K562 (cell line): ENCODE results near the gene NRTN. TPM values are rescaled to one million over a fixed set of nuclear protein-coding genes. Genes with fewer than 3 reads are reported as not detected.

ENCODE experiments used
- ATAC-seq: fragments of 200-7000 bp; cut with Tn5 transposase; 3 replicates; pipeline ENCODE4 v1.9.1; 2020; ENCODE audit warnings: moderate library complexity
- BruUV-seq: library from RNA; stranded (reverse); fragments of 400-500 nt; replicated peaks from 2 replicates; lab custom pipeline; 2021; lab: Mats Ljungman, UMichigan
- CTCF ChIA-PET: fragments of 300-600 bp; formaldehyde crosslinking; extraction: SDS; loops from one replicate; lab custom pipeline; 2021; ENCODE audit warnings: low intra/inter-chr PET ratio; lab: Yijun Ruan, JAX
- POLR2A ChIA-PET: fragments of 300-600, 350-650 bp; sonication (Branson Sonifier 250); formaldehyde crosslinking; extraction: SDS; loops from one replicate; lab custom pipeline; 2021; ENCODE audit warnings: antibody characterized with exemption, inconsistent platforms; lab: Yijun Ruan, JAX
- DNase-seq, 4 experiments: peaks; one replicate each; pipeline versions ENCODE4 v3.0.0 to v3.0.0-alpha.2; 2011 to 2018; ENCODE audit warnings: low spot score in 3 of 4, mixed read lengths in 3 of 4; ENCODE audit errors: extremely low read depth in 1 of 4
- FAIRE-seq: peaks from 2 replicates; lab custom pipeline; 2011; peaks lifted over from hg19 to GRCh38; lab: Jason Lieb, UNC
- H2AFZ ChIP-seq: 2 replicates; pipeline ENCODE4 v1.6.0; 2011; ENCODE audit warnings: low read depth, low read length, control low read depth, inconsistent platforms
- H3K27ac ChIP-seq: fragments of 200-600 bp; 3 replicates; pipeline ENCODE4 v1.8.0; 2011; ENCODE audit warnings: low read depth, mild to moderate bottlenecking, control low read depth, inconsistent platforms, low read length, moderate library complexity, mixed read lengths; ENCODE audit errors: extremely low read depth
- H3K27me3 ChIP-seq, 2 experiments: fragments of 300-600 bp in 1 of 2; 2 replicates in 1 of 2; 3 replicates in 1 of 2; pipeline versions ENCODE4 v1.6.0 to v1.8.0; 2011; ENCODE audit warnings: inconsistent platforms in 2 of 2, low read length in 2 of 2, mild to moderate bottlenecking in 1 of 2, mixed read lengths in 1 of 2, moderate library complexity in 1 of 2; ENCODE audit not compliant: control insufficient read depth in 2 of 2, insufficient read depth in 2 of 2
- H3K36me3 ChIP-seq: fragments of 300-600 bp; 3 replicates; pipeline ENCODE4 v1.8.0; 2011; ENCODE audit warnings: mild to moderate bottlenecking, low read length, inconsistent platforms; ENCODE audit not compliant: control insufficient read depth, insufficient read depth
- H3K4me1 ChIP-seq, 2 experiments: fragments of 200-600 bp in 1 of 2; replicated peaks in 1 of 2; 2 replicates in 1 of 2; 3 replicates in 1 of 2; pipeline versions ENCODE4 v1.5.1 to v1.8.0; 2011; ENCODE audit warnings: inconsistent platforms in 2 of 2, low read length in 2 of 2, mild to moderate bottlenecking in 1 of 2, mixed read lengths in 1 of 2, moderate library complexity in 1 of 2; ENCODE audit not compliant: control insufficient read depth in 2 of 2, insufficient read depth in 2 of 2
- H3K4me2 ChIP-seq: 2 replicates; pipeline ENCODE4 v1.6.1; 2011; ENCODE audit warnings: low read length, control low read depth, inconsistent platforms, mixed read lengths; ENCODE audit not compliant: insufficient read depth
- H3K4me3 ChIP-seq: fragments of 200-600 bp; sonication (generic), shearing (Covaris generic); 2 replicates; pipeline ENCODE4 v1.5.1; 2016; ENCODE audit warnings: control low read depth, inconsistent platforms
- H3K79me2 ChIP-seq: fragments of 200-600 bp; 3 replicates; pipeline ENCODE4 v1.8.0; 2011; ENCODE audit warnings: low read length, inconsistent platforms; ENCODE audit not compliant: control insufficient read depth, insufficient read depth
- H3K9ac ChIP-seq, 2 experiments: 2 replicates each; pipeline versions ENCODE4 v1.6.0 to v1.6.1; 2011; ENCODE audit warnings: low read depth in 2 of 2, low read length in 2 of 2, control low read depth in 1 of 2, inconsistent platforms in 1 of 2, mild to moderate bottlenecking in 1 of 2, mixed read lengths in 1 of 2; ENCODE audit not compliant: insufficient read depth in 1 of 2
- H3K9me1 ChIP-seq: one replicate; pipeline ENCODE4 v1.6.0; 2011; ENCODE audit warnings: inconsistent platforms, mild to moderate bottlenecking, low read length, moderate library complexity; ENCODE audit not compliant: control insufficient read depth, insufficient read depth
- H3K9me3 ChIP-seq: replicated peaks from 2 replicates; pipeline ENCODE4 v1.5.1; 2011; ENCODE audit warnings: low read depth, low read length, inconsistent platforms; ENCODE audit not compliant: control insufficient read depth, insufficient read depth
- H4K20me1 ChIP-seq: replicated peaks from 2 replicates; pipeline ENCODE4 v1.6.1; 2011; ENCODE audit warnings: low read length, inconsistent platforms, mixed read lengths; ENCODE audit not compliant: control insufficient read depth, insufficient read depth
- CXXC5 ChIP-seq: fragments of 250-450 bp; sonication (Bioruptor Pico); IDR thresholded peaks from 2 replicates; pipeline ENCODE4 v1.8.0; 2022; ENCODE audit warnings: inconsistent platforms, mild to moderate bottlenecking, moderate library complexity
- EGR1 ChIP-seq: fragments of 450-650 bp; conservative IDR thresholded peaks from 2 replicates; pipeline ENCODE4 v1.6.1; 2017; ENCODE audit warnings: mild to moderate bottlenecking
- FIP1L1 ChIP-seq: fragments of 200-400 bp; formaldehyde crosslinking; IDR thresholded peaks from 2 replicates; pipeline ENCODE4 v1.6.1; 2018; ENCODE audit warnings: mild to moderate bottlenecking, low read depth, low read length; ENCODE audit not compliant: poor library complexity, severe bottlenecking
- FOXJ2 ChIP-seq: fragments of 200-800 bp; sonication (Bioruptor generic); IDR thresholded peaks from 2 replicates; pipeline ENCODE4 v1.6.1; 2016; ENCODE audit warnings: missing genetic modification characterization, missing compliant biosample characterization
- GMEB1 ChIP-seq: fragments of 250-450 bp; sonication (Bioruptor Pico); IDR thresholded peaks from 2 replicates; pipeline ENCODE4 v1.4.0; 2020; ENCODE audit warnings: mild to moderate bottlenecking
- GTF2F1 ChIP-seq: IDR thresholded peaks from 2 replicates; pipeline ENCODE4 v1.6.1; 2011; ENCODE audit warnings: low read depth, low read length, improper control_type of control experiment
- HDAC2 ChIP-seq: fragments of 450-650 bp; IDR thresholded peaks from 2 replicates; pipeline ENCODE4 v1.6.1; 2016; ENCODE audit warnings: mild to moderate bottlenecking
- KLF6 ChIP-seq: fragments of 250-450 bp; sonication (Bioruptor Pico); IDR thresholded peaks from 2 replicates; pipeline ENCODE4 v1.4.0; 2020; ENCODE audit warnings: mild to moderate bottlenecking, moderate library complexity, borderline replicate concordance
- MAFG ChIP-seq: fragments of 450-650 bp; conservative IDR thresholded peaks from 2 replicates; pipeline ENCODE4 v1.6.1; 2016; ENCODE audit warnings: missing genetic modification characterization, missing compliant biosample characterization
- MYNN ChIP-seq, 2 experiments: sonication (generic); formaldehyde crosslinking in 1 of 2; IDR thresholded peaks; 2 replicates each; pipeline versions ENCODE4 v1.5.0 to v1.6.1; 2016 to 2020; ENCODE audit warnings: antibody characterized with exemption in 1 of 2, missing genetic modification reagents in 1 of 2
- NFE2L1 ChIP-seq: fragments of 450-650 bp; IDR thresholded peaks from 2 replicates; pipeline ENCODE4 v1.6.1; 2016; ENCODE audit warnings: missing genetic modification characterization, low read depth, mild to moderate bottlenecking, missing compliant biosample characterization, moderate library complexity, borderline replicate concordance
- POLR2G ChIP-seq: fragments of 200-400 bp; formaldehyde crosslinking; IDR thresholded peaks from 2 replicates; pipeline ENCODE4 v1.6.1; 2017; ENCODE audit warnings: low read depth, mild to moderate bottlenecking, antibody characterized with exemption, low read length, moderate library complexity
- RBFOX2 ChIP-seq: fragments of 200-400 bp; formaldehyde crosslinking; IDR thresholded peaks from 2 replicates; pipeline ENCODE4 v1.6.1; 2017; ENCODE audit warnings: low read depth, mild to moderate bottlenecking, low read length, moderate library complexity
- RBM15 ChIP-seq: fragments of 200-400 bp; formaldehyde crosslinking; IDR thresholded peaks from 2 replicates; pipeline ENCODE4 v1.6.1; 2018; ENCODE audit warnings: mild to moderate bottlenecking, low read length, moderate library complexity; ENCODE audit not compliant: insufficient read depth
- SAFB2 ChIP-seq: fragments of 200-400 bp; formaldehyde crosslinking; IDR thresholded peaks from 2 replicates; pipeline ENCODE4 v1.6.1; 2018; ENCODE audit warnings: borderline replicate concordance, low read length, low read depth, moderate library complexity; ENCODE audit not compliant: severe bottlenecking
- SMARCC2 ChIP-seq: fragments of 450-650 bp; IDR thresholded peaks from 2 replicates; pipeline ENCODE4 v1.6.1; 2017; ENCODE audit warnings: antibody characterized with exemption, moderate library complexity, mild to moderate bottlenecking, low read depth
- ZC3H4 ChIP-seq: sonication (generic); formaldehyde crosslinking; IDR thresholded peaks from 2 replicates; pipeline ENCODE4 v1.9.0; 2021; ENCODE audit warnings: missing genetic modification reagents, borderline replicate concordance
- ZFP30 ChIP-seq: fragments of 250-450 bp; sonication (Bioruptor Pico); IDR thresholded peaks from 2 replicates; pipeline ENCODE4 v1.8.0; 2022; ENCODE audit warnings: moderate library complexity, mild to moderate bottlenecking, inconsistent platforms, borderline replicate concordance
- ZFPM2 ChIP-seq: fragments of 250-450 bp; sonication (Bioruptor Pico); IDR thresholded peaks from 2 replicates; pipeline ENCODE4 v1.5.1; 2022; ENCODE audit warnings: mild to moderate bottlenecking
- ZNF133 ChIP-seq: fragments of 250-450 bp; sonication (Bioruptor Pico); IDR thresholded peaks from 2 replicates; pipeline ENCODE4 v1.4.0; 2020; ENCODE audit warnings: mild to moderate bottlenecking
- ZNF140 ChIP-seq: fragments of 250-450 bp; sonication (Bioruptor Pico); IDR thresholded peaks from 2 replicates; pipeline ENCODE4 v1.8.0; 2021; ENCODE audit warnings: moderate library complexity, mild to moderate bottlenecking, inconsistent platforms
- ZNF583 ChIP-seq: fragments of 250-450 bp; sonication (Bioruptor Pico); IDR thresholded peaks from 2 replicates; pipeline ENCODE4 v1.4.0; 2020
- ZNF668 ChIP-seq: fragments of 250-450 bp; sonication (Bioruptor Pico); IDR thresholded peaks from 2 replicates; pipeline ENCODE4 v1.8.0; 2022; ENCODE audit warnings: mild to moderate bottlenecking, inconsistent platforms
- ZNF79 ChIP-seq: fragments of 250-450 bp; sonication (Bioruptor Pico); IDR thresholded peaks from 2 replicates; pipeline ENCODE4 v1.4.0; 2020; ENCODE audit warnings: low read depth, mild to moderate bottlenecking, moderate library complexity
- WGBS: fragments of 100-300 bp; shearing (Covaris generic); methylation state at CpG from one replicate; pipeline ENCODE4 v1.1.6; 2016; ENCODE audit warnings: low coverage, mixed read lengths; ENCODE audit not compliant: insufficient coverage; ENCODE audit errors: missing lambda C conversion rate; 5-methylcytosine and 5-hydroxymethylcytosine counted together
- in situ Hi-C: fragments of 300-500 bp; cut with MboI; formaldehyde crosslinking; loops from 4 replicates; pipeline ENCODE4 v1.15.0; 2018; ENCODE audit warnings: inconsistent platforms, mixed read lengths
- intact Hi-C: fragments of 100-400 bp; cut with micrococcal nuclease; formaldehyde crosslinking; loops from 2 replicates; pipeline ENCODE4 v1.14.2; 2022
- polyA plus RNA-seq, 8 experiments: library from polyadenylated mRNA; depleted of rRNA in 4 of 8; stranded (reverse) in 5 of 8; unstranded in 3 of 8; fragments of >200 nt; fragmentation: Nextera tagmentation in 2 of 8; fragmentation: Illumina TruSeq in 1 of 8; extraction: Ambion mirVana in 2 of 8; extraction: Trizol in 1 of 8; gene quantifications; 2 replicates each; pipeline versions ENCODE4 v1.2.1 to v1.2.3, GENCODE V29; 2011 to 2014; ENCODE audit warnings: inconsistent platforms in 1 of 8, missing spikeins in 1 of 8
- total RNA-seq, 7 experiments: library from RNA; depleted of rRNA in 6 of 7; stranded (reverse); fragments of >200 nt in 6 of 7; fragmentation: Illumina TruSeq in 2 of 7; extraction: Trizol in 2 of 7; gene quantifications; 2 replicates each; pipeline versions ENCODE4 v1.2.1 to v1.2.3, GENCODE V29; 2011 to 2021; ENCODE audit warnings: low replicate concordance in 1 of 7

The NRTN gene
- total and polyA plus RNA-seq, 9 of the 15 experiments (the other 6 are each of a cell fraction or from before 2014, with no cell fraction given): 0.62 to 8.1 (median 1.6) TPM; not detected in 2

DNA sequence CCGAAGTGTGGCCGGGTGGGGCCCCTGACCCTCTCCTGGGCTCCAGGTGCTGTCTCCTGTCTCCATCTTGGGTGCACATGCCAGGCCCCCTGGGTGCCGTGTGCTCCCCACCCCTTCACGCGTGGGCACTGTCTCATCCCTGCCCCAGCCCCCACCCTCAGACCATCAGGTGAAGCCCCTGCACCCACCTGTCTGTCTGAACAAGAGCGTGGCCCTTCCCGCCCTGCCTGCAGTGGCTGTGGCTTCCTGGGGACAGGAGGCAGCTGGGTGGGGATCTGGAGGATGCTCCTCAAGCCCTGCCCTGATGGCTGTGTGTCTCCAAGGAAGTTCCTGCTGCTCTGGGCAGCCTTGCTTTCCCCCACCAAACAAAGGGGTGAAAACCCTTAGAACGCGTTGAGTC, 22.5 kb upstream of the NRTN start:
- H2AFZ ChIP-seq: no peak overlapping the region
- FAIRE-seq (no peak), DNase-seq (peak in 1 of 4 experiments; percentile 11), ATAC-seq (peak; percentile 23)
- no peaks in the 10 kb centered on the region for H3K79me2 ChIP-seq
- in situ Hi-C loops: no loop called here
- no TSS peak for BruUV-seq
- intact Hi-C loops: no loop called here
- H3K36me3 ChIP-seq: peaks cover 40% of the 10 kb centered on the region
- H3K27me3 ChIP-seq: peaks cover 0 to 3% of the 10 kb centered on the region in 2 experiments; a peak in 1 of 5 replicates
- CTCF ChIA-PET: no interaction called here
- 0 out of 2 replicates have a peak, but pooled peaks cover 4% of the 10 kb centered on the region for H4K20me1 ChIP-seq
- H3K9ac ChIP-seq: no peak overlapping the region
- H3K9me1 ChIP-seq: no peaks in the 10 kb centered on the region
- 88% methylated on average over 5 of the region's 9 CpGs for WGBS
- no peaks in the 10 kb centered on the region for H3K9me3 ChIP-seq
- POLR2A ChIA-PET: interaction anchor here (0.7 to 1.1 kb wide), 2 partner anchors 9 to 23 kb away, joined by 3 read pairs; partner anchors contain the start of gene DUS3L
- H3K4me3 ChIP-seq: no peak overlapping the region
- H3K4me1 ChIP-seq: peaks cover 0 to 35% of the 10 kb centered on the region in 2 experiments; a peak in 2 of 5 replicates
- no peak overlapping the region for H3K27ac ChIP-seq
- H3K4me2 ChIP-seq: no peak overlapping the region
- TF ChIP-seq NFE2L1 (tag) (no peak), GMEB1 (CRISPR knock-in tag) (no peak), SAFB2 (no peak), ZC3H4 (CRISPR knock-in tag) (no peak), ZNF79 (no peak), ZFPM2 (no peak), CXXC5 (no peak), GTF2F1 (no peak), FIP1L1 (peak; percentile 15), MAFG (tag) (no peak), ZFP30 (CRISPR knock-in tag) (no peak), RBFOX2 (peak; percentile 48; the same call in 1 of the 2 replicates), FOXJ2 (tag) (no peak), ZNF133 (CRISPR knock-in tag) (no peak), RBM15 (no peak), ZNF583 (no peak), ZNF140 (CRISPR knock-in tag) (no peak), KLF6 (CRISPR knock-in tag) (no peak), SMARCC2 (no peak), EGR1 (no peak), POLR2G (peak; percentile 64), MYNN (IDR thresholded peaks at IDR 0.05) (peak; percentile 12; the same call in 1 of the 2 replicates), MYNN (CRISPR knock-in tag; IDR thresholded peaks at IDR 0.05) (no peak), ZNF668 (CRISPR knock-in tag) (no peak), HDAC2 (no peak)
